Ishikawa (cell line): Measurements from ENCODE around the gene MRPS9.

Experiments used
- CEBPB ChIP-seq: IDR thresholded peaks from 2 replicates; pipeline ENCODE4 v1.6.1; 2012
- CREB1 ChIP-seq: IDR thresholded peaks from 2 replicates; pipeline ENCODE4 v1.6.1; 2012; ENCODE audit warnings: low read depth
- EGR1 ChIP-seq: IDR thresholded peaks from 2 replicates; pipeline ENCODE4 v1.6.1; 2012
- EP300 ChIP-seq: IDR thresholded peaks from 2 replicates; pipeline ENCODE4 v1.6.1; 2012; ENCODE audit warnings: borderline replicate concordance
- FOXM1 ChIP-seq: IDR thresholded peaks from 2 replicates; pipeline ENCODE4 v1.6.1; 2012; ENCODE audit warnings: low read depth, borderline replicate concordance
- NFIC ChIP-seq: IDR thresholded peaks from 2 replicates; pipeline ENCODE4 v1.6.1; 2012
- RAD21 ChIP-seq: IDR thresholded peaks from 2 replicates; pipeline ENCODE4 v1.6.1; 2012; ENCODE audit warnings: low read depth
- TAF1 ChIP-seq: IDR thresholded peaks from 2 replicates; pipeline ENCODE4 v1.6.1; 2012; ENCODE audit warnings: low read depth, mild to moderate bottlenecking
- TCF12 ChIP-seq: IDR thresholded peaks from 2 replicates; pipeline ENCODE4 v1.6.1; 2012; ENCODE audit warnings: low read depth
- TEAD4 ChIP-seq: IDR thresholded peaks from 2 replicates; pipeline ENCODE4 v1.6.1; 2012
- YY1 ChIP-seq: IDR thresholded peaks from 2 replicates; pipeline ENCODE4 v1.6.1; 2012; ENCODE audit warnings: low read depth
- ZBTB7A ChIP-seq: IDR thresholded peaks from 2 replicates; pipeline ENCODE4 v1.6.1; 2012; ENCODE audit warnings: low read depth
- TF ChIP-seq, protein P1 (sequence below): IDR thresholded peaks from 2 replicates; pipeline ENCODE4 v1.6.1; 2012
- TF ChIP-seq, protein P2 (sequence below): IDR thresholded peaks from 2 replicates; pipeline ENCODE4 v1.6.1; 2012
- TF ChIP-seq, protein P3 (sequence below): IDR thresholded peaks from 2 replicates; pipeline ENCODE4 v1.6.1; 2012; ENCODE audit warnings: low read depth, mild to moderate bottlenecking

MRPS9 gene

DNA sequence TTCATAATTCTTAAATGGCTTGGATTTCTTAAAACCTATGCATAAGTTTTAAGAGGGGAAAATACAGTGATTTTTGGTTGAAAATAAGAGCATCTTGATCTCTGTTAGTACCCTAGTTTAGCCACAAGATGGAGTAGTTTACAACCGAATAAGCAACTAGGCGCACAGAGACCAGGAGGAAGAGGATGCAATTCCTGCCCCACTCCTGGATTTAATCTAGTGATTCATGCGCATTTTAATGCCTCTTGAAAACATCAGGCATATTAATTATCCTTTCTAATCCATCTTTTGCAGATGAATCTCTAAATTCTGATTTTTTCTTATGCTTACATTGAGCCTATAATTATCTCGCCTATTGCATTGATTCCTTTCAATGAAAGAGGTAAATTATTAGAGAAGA is 76.7 kb downstream of the MRPS9 start:
- peak; percentile 84 for TF ChIP-seq RAD21
- TF ChIP-seq, protein P1, sequence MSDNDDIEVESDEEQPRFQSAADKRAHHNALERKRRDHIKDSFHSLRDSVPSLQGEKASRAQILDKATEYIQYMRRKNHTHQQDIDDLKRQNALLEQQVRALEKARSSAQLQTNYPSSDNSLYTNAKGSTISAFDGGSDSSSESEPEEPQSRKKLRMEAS = no peak

DNA sequence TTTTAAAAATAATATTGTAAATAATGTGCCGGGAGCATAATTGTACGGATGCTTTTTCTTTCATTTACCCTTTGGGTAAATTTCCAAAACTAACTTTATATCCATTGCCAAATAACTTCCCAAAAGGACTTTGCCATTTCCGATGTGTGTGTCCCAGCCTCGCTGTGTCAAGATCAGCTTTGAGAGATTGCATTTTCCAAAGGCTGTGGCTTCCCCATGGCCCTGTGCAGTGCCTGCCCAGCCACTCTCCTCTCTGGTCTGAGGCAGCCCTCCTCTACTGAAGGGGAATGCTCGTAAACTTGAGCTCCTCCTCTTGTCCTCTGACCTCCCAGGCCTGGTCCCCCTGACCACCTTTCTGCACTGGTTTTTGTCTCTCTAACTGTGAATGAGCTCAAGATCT is 78.5 kb downstream of the MRPS9 start:
- TF ChIP-seq EP300 (no peak), CEBPB (no peak), YY1 (no peak), FOXM1 (no peak), NFIC (no peak), ZBTB7A (no peak), EGR1 (no peak), TEAD4 (no peak), CREB1 (no peak), TCF12 (no peak), RAD21 (no peak), TAF1 (no peak)
- TF ChIP-seq, protein P2, sequence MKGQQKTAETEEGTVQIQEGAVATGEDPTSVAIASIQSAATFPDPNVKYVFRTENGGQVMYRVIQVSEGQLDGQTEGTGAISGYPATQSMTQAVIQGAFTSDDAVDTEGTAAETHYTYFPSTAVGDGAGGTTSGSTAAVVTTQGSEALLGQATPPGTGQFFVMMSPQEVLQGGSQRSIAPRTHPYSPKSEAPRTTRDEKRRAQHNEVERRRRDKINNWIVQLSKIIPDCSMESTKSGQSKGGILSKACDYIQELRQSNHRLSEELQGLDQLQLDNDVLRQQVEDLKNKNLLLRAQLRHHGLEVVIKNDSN = no peak
- TF ChIP-seq, protein P3, sequence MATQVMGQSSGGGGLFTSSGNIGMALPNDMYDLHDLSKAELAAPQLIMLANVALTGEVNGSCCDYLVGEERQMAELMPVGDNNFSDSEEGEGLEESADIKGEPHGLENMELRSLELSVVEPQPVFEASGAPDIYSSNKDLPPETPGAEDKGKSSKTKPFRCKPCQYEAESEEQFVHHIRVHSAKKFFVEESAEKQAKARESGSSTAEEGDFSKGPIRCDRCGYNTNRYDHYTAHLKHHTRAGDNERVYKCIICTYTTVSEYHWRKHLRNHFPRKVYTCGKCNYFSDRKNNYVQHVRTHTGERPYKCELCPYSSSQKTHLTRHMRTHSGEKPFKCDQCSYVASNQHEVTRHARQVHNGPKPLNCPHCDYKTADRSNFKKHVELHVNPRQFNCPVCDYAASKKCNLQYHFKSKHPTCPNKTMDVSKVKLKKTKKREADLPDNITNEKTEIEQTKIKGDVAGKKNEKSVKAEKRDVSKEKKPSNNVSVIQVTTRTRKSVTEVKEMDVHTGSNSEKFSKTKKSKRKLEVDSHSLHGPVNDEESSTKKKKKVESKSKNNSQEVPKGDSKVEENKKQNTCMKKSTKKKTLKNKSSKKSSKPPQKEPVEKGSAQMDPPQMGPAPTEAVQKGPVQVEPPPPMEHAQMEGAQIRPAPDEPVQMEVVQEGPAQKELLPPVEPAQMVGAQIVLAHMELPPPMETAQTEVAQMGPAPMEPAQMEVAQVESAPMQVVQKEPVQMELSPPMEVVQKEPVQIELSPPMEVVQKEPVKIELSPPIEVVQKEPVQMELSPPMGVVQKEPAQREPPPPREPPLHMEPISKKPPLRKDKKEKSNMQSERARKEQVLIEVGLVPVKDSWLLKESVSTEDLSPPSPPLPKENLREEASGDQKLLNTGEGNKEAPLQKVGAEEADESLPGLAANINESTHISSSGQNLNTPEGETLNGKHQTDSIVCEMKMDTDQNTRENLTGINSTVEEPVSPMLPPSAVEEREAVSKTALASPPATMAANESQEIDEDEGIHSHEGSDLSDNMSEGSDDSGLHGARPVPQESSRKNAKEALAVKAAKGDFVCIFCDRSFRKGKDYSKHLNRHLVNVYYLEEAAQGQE = no peak
- TF ChIP-seq, protein P1 = no peak

DNA sequence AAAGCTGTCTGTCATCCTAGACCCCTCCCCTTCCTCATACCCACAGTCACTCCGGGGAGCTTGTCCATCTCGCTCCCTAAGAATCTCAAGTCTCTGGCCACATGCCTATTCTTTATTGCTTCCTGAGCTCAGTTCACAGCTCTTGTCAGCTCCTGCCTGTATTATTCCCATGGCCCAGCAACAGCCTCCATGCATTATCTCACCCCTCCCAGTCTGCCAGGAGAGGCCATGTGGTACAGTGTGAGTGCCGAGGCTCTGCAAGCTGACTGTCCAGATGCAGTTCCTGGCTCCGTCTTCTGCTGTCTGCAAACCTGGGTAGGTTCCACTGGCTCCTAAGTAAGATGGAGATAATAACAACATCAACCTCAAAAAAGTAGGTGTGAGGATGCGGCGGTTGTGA is 79.7 kb downstream of the MRPS9 start:
- TF ChIP-seq, protein P3 = no peak
- TF ChIP-seq EGR1 (no peak), FOXM1 (no peak), ZBTB7A (no peak), TEAD4 (no peak), CEBPB (no peak), YY1 (no peak)

DNA sequence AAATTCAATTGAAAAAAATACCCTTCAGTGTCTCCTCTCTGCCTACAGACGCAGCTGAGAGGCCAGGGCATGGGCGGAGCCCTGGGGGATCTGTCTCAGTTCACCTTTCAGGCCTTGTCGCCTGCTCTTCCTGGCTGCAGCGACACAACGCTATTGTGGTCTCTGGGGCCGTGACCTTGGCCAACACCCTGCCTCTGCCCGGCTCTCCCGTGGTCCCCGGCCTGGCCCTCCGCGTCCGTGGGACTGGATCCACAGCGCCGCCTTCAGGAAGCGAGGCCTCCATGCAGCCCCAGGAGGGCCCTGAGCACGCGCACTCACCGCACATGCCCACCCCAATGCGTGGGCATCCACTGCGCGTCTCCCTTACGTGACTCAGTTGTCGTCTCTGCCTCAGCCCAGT is 81.1 kb downstream of the MRPS9 start:
- TF ChIP-seq, protein P3 = no peak
- no peak for TF ChIP-seq TCF12
- TF ChIP-seq YY1 = no peak
- TF ChIP-seq TAF1 = no peak
- no peak for TF ChIP-seq ZBTB7A
- no peak for TF ChIP-seq NFIC
- no peak for TF ChIP-seq EP300
- no peak for TF ChIP-seq CEBPB
- no peak for TF ChIP-seq TEAD4
- TF ChIP-seq, protein P1 = no peak
- TF ChIP-seq, protein P2 = no peak
- no peak for TF ChIP-seq FOXM1
- no peak for TF ChIP-seq RAD21

DNA sequence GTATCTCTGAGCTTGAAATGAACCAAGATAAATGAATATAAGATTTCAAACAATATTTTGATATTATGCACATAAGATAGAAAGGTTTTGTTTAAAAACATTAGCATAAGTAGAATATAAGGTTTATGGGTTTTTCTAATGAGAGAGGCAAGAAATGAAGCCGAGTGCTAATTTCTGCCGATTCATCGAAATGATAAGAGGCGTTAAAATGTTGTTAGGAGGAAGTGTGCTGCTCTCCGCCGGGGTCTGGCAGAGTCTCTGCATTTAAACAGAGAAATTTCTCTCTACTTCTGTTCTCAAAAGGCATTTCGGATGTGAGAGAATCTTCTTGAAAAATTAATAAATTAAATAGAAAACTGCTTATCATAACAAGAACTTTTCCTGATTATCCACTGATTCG is 83.6 kb downstream of the MRPS9 start:
- no peak for TF ChIP-seq RAD21
- no peak for TF ChIP-seq TCF12
- TF ChIP-seq, protein P3 = no peak
- no peak for TF ChIP-seq YY1
- no peak for TF ChIP-seq CEBPB
- TF ChIP-seq EP300 = no peak
- TF ChIP-seq FOXM1 = no peak
- no peak for TF ChIP-seq ZBTB7A
- no peak for TF ChIP-seq TEAD4
- TF ChIP-seq CREB1 = no peak
- TF ChIP-seq EGR1 = no peak
- TF ChIP-seq TAF1 = no peak
- TF ChIP-seq, protein P1 = no peak
- TF ChIP-seq, protein P2 = no peak
- TF ChIP-seq NFIC = no peak
